ENCODE measurements around the gene ATP11A.

The ATP11A gene

GRCh38 chr13:112932971-112933370 lies 243.1 kb downstream of the ATP11A start:
- DNase-seq (ENCODE audit: low read depth): no peak

GRCh38 chr13:112933649-112934048 lies 243.8 kb downstream of the ATP11A start:
- no peak for DNase-seq (ENCODE audit: low read depth)

GRCh38 chr13:112934078-112934477 lies 244.2 kb downstream of the ATP11A start:
- DNase-seq (ENCODE audit: low read depth): no peak

All from stimulated activated CD8-positive, alpha-beta memory T cell treated with anti-CD3 and anti-CD28 coated beads, Interleukin-4, amount 100 ng/mL, for 24 hours (primary cell).